ENCODE results near the gene STRADB.

DNA sequence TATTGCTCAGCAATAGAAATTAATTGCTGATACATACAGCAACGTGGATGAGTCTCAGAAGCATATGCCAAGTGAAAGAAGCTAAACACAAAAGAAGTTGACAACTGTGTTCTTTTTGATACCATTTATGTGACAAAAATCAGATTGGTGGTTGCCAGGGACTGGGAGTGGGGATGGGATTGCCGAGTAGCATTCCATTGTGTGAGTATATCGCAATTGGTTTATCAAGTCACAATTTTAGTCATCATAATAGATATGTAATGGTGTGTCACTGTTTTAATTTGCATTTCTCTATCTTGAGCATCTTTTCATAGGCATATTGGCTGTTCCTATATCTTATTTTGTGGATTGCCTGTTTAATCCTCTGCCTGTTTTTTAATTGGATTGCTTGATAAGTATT lies 20.9 kb downstream of the STRADB start:
- TF ChIP-seq, protein P1, sequence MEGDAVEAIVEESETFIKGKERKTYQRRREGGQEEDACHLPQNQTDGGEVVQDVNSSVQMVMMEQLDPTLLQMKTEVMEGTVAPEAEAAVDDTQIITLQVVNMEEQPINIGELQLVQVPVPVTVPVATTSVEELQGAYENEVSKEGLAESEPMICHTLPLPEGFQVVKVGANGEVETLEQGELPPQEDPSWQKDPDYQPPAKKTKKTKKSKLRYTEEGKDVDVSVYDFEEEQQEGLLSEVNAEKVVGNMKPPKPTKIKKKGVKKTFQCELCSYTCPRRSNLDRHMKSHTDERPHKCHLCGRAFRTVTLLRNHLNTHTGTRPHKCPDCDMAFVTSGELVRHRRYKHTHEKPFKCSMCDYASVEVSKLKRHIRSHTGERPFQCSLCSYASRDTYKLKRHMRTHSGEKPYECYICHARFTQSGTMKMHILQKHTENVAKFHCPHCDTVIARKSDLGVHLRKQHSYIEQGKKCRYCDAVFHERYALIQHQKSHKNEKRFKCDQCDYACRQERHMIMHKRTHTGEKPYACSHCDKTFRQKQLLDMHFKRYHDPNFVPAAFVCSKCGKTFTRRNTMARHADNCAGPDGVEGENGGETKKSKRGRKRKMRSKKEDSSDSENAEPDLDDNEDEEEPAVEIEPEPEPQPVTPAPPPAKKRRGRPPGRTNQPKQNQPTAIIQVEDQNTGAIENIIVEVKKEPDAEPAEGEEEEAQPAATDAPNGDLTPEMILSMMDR (IDR thresholded peaks at IDR 0.05 in 4 of 5, conservative IDR thresholded peaks at IDR 0.05 in 1 of 5), result no peak
- no peak for TF ChIP-seq POLR2A (IDR thresholded peaks at IDR 0.05)

Data from gastrocnemius medialis (tissue), 4 donors.